H9 (cell line): ENCODE measurements around the gene MEF2C. TPM values are rescaled to one million over a fixed set of nuclear protein-coding genes. Genes with fewer than 3 reads are reported as not detected.

Experiments used
- DNase-seq: peaks from one replicate; pipeline ENCODE4 v3.0.0-alpha.2; 2017
- H2AFZ ChIP-seq: one replicate; pipeline ENCODE4 v1.6.1; 2013; ENCODE audit warnings: mild to moderate bottlenecking, low read length, control low read depth, moderate library complexity
- H2AK5ac ChIP-seq: 2 replicates; pipeline ENCODE4 v1.6.1; 2013; ENCODE audit warnings: low read length, control low read depth, mixed read lengths; ENCODE audit not compliant: insufficient read length
- H2BK120ac ChIP-seq: one replicate; pipeline ENCODE4 v1.6.1; 2013; ENCODE audit warnings: low read depth, mild to moderate bottlenecking, low read length, control low read depth, inconsistent platforms; ENCODE audit not compliant: poor library complexity, severe bottlenecking
- H2BK12ac ChIP-seq: 2 replicates; pipeline ENCODE4 v1.6.1; 2013; ENCODE audit warnings: low read length, control low read depth, mixed read lengths, low read depth; ENCODE audit not compliant: insufficient read length
- H2BK15ac ChIP-seq: 2 replicates; pipeline ENCODE4 v1.6.1; 2013; ENCODE audit warnings: low read depth, low read length, control low read depth
- H2BK20ac ChIP-seq: one replicate; pipeline ENCODE4 v1.6.1; 2013; ENCODE audit warnings: low read depth, mild to moderate bottlenecking, low read length, control low read depth, inconsistent platforms; ENCODE audit not compliant: poor library complexity, severe bottlenecking
- H2BK5ac ChIP-seq: 2 replicates; pipeline ENCODE4 v1.6.1; 2013; ENCODE audit warnings: low read length, control low read depth, mixed read lengths; ENCODE audit not compliant: insufficient read length
- H3K14ac ChIP-seq: 2 replicates; pipeline ENCODE4 v1.6.1; 2013; ENCODE audit warnings: low read length, control low read depth; ENCODE audit not compliant: insufficient read depth
- H3K18ac ChIP-seq: 2 replicates; pipeline ENCODE4 v1.6.1; 2013; ENCODE audit warnings: low read depth, mild to moderate bottlenecking, mixed read lengths, low read length, control low read depth; ENCODE audit not compliant: insufficient read length
- H3K23ac ChIP-seq: 2 replicates; pipeline ENCODE4 v1.6.1; 2013; ENCODE audit warnings: low read length, control low read depth, mixed read lengths, low read depth; ENCODE audit not compliant: insufficient read length
- H3K23me2 ChIP-seq: 2 replicates; pipeline ENCODE4 v1.6.1; 2013; ENCODE audit warnings: low read depth, mild to moderate bottlenecking, mixed read lengths, low read length, control low read depth; ENCODE audit not compliant: insufficient read length, poor library complexity, severe bottlenecking
- H3K27ac ChIP-seq: 2 replicates; pipeline ENCODE4 v1.5.1; 2013; ENCODE audit warnings: low read length, control low read depth, mixed read lengths, low read depth; ENCODE audit not compliant: insufficient read length
- H3K27me3 ChIP-seq: 2 replicates; pipeline ENCODE4 v1.6.1; 2013; ENCODE audit warnings: low read length, control low read depth, inconsistent platforms; ENCODE audit not compliant: insufficient read depth
- H3K4ac ChIP-seq: 2 replicates; pipeline ENCODE4 v1.6.1; 2013; ENCODE audit warnings: low read depth, mild to moderate bottlenecking, control low read depth, inconsistent platforms, low read length, moderate library complexity
- H3K4me1 ChIP-seq: 2 replicates; pipeline ENCODE4 v1.6.1; 2013; ENCODE audit warnings: low read length, control low read depth, inconsistent platforms; ENCODE audit not compliant: insufficient read depth
- H3K4me2 ChIP-seq: 2 replicates; pipeline ENCODE4 v1.6.1; 2013; ENCODE audit warnings: low read length, control low read depth, mixed read lengths; ENCODE audit not compliant: insufficient read length, insufficient read depth
- H3K56ac ChIP-seq: 2 replicates; pipeline ENCODE4 v1.6.1; 2013; ENCODE audit warnings: low read depth, mild to moderate bottlenecking, mixed read lengths, low read length, control low read depth; ENCODE audit not compliant: insufficient read length
- H3K79me1 ChIP-seq: 2 replicates; pipeline ENCODE4 v1.6.1; 2013; ENCODE audit warnings: low read depth, mild to moderate bottlenecking, moderate library complexity, low read length, control low read depth, inconsistent platforms; ENCODE audit not compliant: insufficient read depth, poor library complexity, severe bottlenecking
- H3K79me2 ChIP-seq: 2 replicates; pipeline ENCODE4 v1.6.1; 2013; ENCODE audit warnings: low read length, control low read depth, inconsistent platforms; ENCODE audit not compliant: insufficient read depth
- H3K9ac ChIP-seq: 2 replicates; pipeline ENCODE4 v1.6.1; 2013; ENCODE audit warnings: low read length, control low read depth, mixed read lengths; ENCODE audit not compliant: insufficient read length; ENCODE audit errors: extremely low read depth
- H3K9me3 ChIP-seq: one replicate; pipeline ENCODE4 v1.6.1; 2013; ENCODE audit warnings: low read depth, low read length, inconsistent platforms; ENCODE audit not compliant: control insufficient read depth
- H3T11ph ChIP-seq: one replicate; pipeline ENCODE4 v1.6.1; 2013; ENCODE audit warnings: mild to moderate bottlenecking, low read length, control low read depth, inconsistent platforms
- H4K20me1 ChIP-seq: one replicate; pipeline ENCODE4 v1.6.1; 2013; ENCODE audit not compliant: control insufficient read depth, insufficient read length, insufficient read depth
- H4K5ac ChIP-seq: 2 replicates; pipeline ENCODE4 v1.6.1; 2013; ENCODE audit warnings: low read depth, mild to moderate bottlenecking, mixed read lengths, low read length, control low read depth; ENCODE audit not compliant: insufficient read length
- H4K8ac ChIP-seq: replicated peaks from 2 replicates; pipeline ENCODE4 v1.6.1; 2013; ENCODE audit warnings: low read length, control low read depth, mixed read lengths, low read depth; ENCODE audit not compliant: insufficient read length
- H4K91ac ChIP-seq: 2 replicates; pipeline ENCODE4 v1.6.1; 2013; ENCODE audit warnings: low read depth, mild to moderate bottlenecking, moderate library complexity, mixed read lengths, low read length, control low read depth; ENCODE audit not compliant: insufficient read length
- H3K27ac Mint-ChIP-seq, 3 experiments: 2 replicates in 2 of 3; 3 replicates in 1 of 3; pipeline ENCODE4 v1.8.0; 2020 to 2021; ENCODE audit warnings: mixed read lengths in 3 of 3, mild to moderate bottlenecking in 1 of 3, moderate library complexity in 1 of 3
- H3K27me3 Mint-ChIP-seq: 2 replicates; pipeline ENCODE4 v1.8.0; 2021; ENCODE audit warnings: low read depth, mild to moderate bottlenecking, moderate library complexity, mixed read lengths
- H3K36me3 Mint-ChIP-seq, 3 experiments: 2 replicates in 2 of 3; 3 replicates in 1 of 3; pipeline ENCODE4 v1.8.0; 2020 to 2021; ENCODE audit warnings: low read depth in 3 of 3, mixed read lengths in 3 of 3; ENCODE audit not compliant: insufficient read depth in 1 of 3
- H3K4me1 Mint-ChIP-seq, 2 experiments: 2 replicates each; pipeline ENCODE4 v1.8.0; 2020; ENCODE audit warnings: mixed read lengths in 2 of 2
- H3K4me3 Mint-ChIP-seq, 2 experiments: 2 replicates in 1 of 2; 3 replicates in 1 of 2; pipeline ENCODE4 v1.8.0; 2020 to 2021; ENCODE audit warnings: mild to moderate bottlenecking in 2 of 2, mixed read lengths in 2 of 2, moderate library complexity in 1 of 2
- H3K9me3 Mint-ChIP-seq, 2 experiments: 2 replicates in 1 of 2; 3 replicates in 1 of 2; pipeline ENCODE4 v1.8.0; 2020; ENCODE audit warnings: mild to moderate bottlenecking in 2 of 2, mixed read lengths in 2 of 2, moderate library complexity in 1 of 2
- whole genome bisulfite sequencing: extraction: QIAGEN DNeasy Blood & Tissue Kit; methylation state at CpG from one replicate; pipeline ENCODE4 v1.1.7; 2013; ENCODE audit warnings: missing lambda C conversion rate, low lambda C conversion rate, mixed read lengths; ENCODE audit not compliant: insufficient read length; ENCODE audit errors: extremely low coverage; 5-methylcytosine and 5-hydroxymethylcytosine counted together
- total RNA-seq: library from RNA; stranded (reverse); gene quantifications from 2 replicates; pipeline ENCODE4 v1.2.1, GENCODE V29; 2021
- TF ChIP-seq, protein P1 (sequence below): fragments of 200-600 bp; sonication (generic); conservative IDR thresholded peaks from 3 replicates; pipeline ENCODE4 v1.8.0; 2021; ENCODE audit warnings: antibody characterized with exemption, mild to moderate bottlenecking

MEF2C gene
- total RNA-seq, 1 experiment from 2014 or later = 0.11 TPM

DNA sequence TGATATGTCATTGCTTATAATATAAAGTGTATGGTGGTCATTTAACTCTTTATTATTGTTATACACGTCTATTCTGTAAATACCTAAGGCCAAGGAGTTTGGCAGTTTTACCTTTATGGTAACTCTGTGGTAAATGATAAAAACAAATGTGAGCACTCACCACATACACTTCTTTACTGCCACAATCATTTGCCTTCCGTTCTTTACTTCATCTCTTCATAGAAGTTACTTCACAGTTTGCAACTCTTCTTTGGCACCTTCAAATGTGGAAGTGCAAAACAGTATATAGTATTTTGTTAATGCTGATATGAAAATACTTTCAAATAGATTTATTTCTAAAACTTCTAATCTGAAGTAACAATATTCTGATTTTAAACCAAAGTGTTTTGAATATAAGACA, 4.4 kb upstream of the MEF2C start:
- Histone ChIP-seq H3K56ac (no peak overlapping the region), H3K27ac (no peak overlapping the region), H3K23me2 (peaks cover 27% of the 10 kb centered on the region), H3K4ac (no peak overlapping the region), H3K9me3 (no peaks in the 10 kb centered on the region), H3K18ac (no peak overlapping the region), H3K4me2 (no peak overlapping the region), H2BK120ac (no peak overlapping the region), H3K79me1 (no peaks in the 10 kb centered on the region), H3T11ph (no peak overlapping the region), H3K23ac (no peak overlapping the region), H3K27me3 (peaks cover 4% of the 10 kb centered on the region; the same call in 1 of the 2 replicates), H2AFZ (no peak overlapping the region), H2BK5ac (no peak overlapping the region), H4K20me1 (no peaks in the 10 kb centered on the region), H3K9ac (no peak overlapping the region), H4K91ac (no peak overlapping the region), H4K5ac (no peak overlapping the region), H2BK12ac (no peak overlapping the region), H3K4me1 (no peaks in the 10 kb centered on the region; the same call in 1 of the 2 replicates), H2BK20ac (no peak overlapping the region), H3K79me2 (no peaks in the 10 kb centered on the region), H4K8ac (no peak overlapping the region), H2AK5ac (no peak overlapping the region), H3K14ac (no peak overlapping the region), H2BK15ac (no peak overlapping the region)
- no CpG with 5 or more reads among the region's 2 CpGs for WGBS
- TF ChIP-seq, protein P1, sequence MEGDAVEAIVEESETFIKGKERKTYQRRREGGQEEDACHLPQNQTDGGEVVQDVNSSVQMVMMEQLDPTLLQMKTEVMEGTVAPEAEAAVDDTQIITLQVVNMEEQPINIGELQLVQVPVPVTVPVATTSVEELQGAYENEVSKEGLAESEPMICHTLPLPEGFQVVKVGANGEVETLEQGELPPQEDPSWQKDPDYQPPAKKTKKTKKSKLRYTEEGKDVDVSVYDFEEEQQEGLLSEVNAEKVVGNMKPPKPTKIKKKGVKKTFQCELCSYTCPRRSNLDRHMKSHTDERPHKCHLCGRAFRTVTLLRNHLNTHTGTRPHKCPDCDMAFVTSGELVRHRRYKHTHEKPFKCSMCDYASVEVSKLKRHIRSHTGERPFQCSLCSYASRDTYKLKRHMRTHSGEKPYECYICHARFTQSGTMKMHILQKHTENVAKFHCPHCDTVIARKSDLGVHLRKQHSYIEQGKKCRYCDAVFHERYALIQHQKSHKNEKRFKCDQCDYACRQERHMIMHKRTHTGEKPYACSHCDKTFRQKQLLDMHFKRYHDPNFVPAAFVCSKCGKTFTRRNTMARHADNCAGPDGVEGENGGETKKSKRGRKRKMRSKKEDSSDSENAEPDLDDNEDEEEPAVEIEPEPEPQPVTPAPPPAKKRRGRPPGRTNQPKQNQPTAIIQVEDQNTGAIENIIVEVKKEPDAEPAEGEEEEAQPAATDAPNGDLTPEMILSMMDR = no peak
- Mint-ChIP-seq H3K9me3 (no peaks in the 10 kb centered on the region), H3K4me1 (peaks cover 27 to 29% of the 10 kb centered on the region in 2 experiments), H3K4me3 (no peak overlapping the region), H3K27me3 (peaks cover 83% of the 10 kb centered on the region), H3K27ac (no peak overlapping the region), H3K36me3 (no peaks in the 10 kb centered on the region; a peak in 1 of 7 replicates)
- DNase-seq = no peak
